IMR-90 (cell line): Measurements from ENCODE around the gene HGFAC. TPM values are rescaled to one million over a fixed set of nuclear protein-coding genes. Genes with fewer than 3 reads are reported as not detected.

Experiments
- ATAC-seq: fragments of 200-7000 bp; cut with Tn5 transposase; 2 replicates; pipeline ENCODE4 v1.9.1; 2020; ENCODE audit warnings: low read depth, mild to moderate bottlenecking, moderate library complexity
- BruUV-seq: library from RNA; stranded (reverse); fragments of 400-500 nt; replicated peaks from 2 replicates; lab custom pipeline; 2021; lab: Mats Ljungman, UMichigan
- CTCF ChIA-PET: fragments of 300-600 bp; formaldehyde crosslinking; extraction: SDS; loops from one replicate; lab custom pipeline; 2021; ENCODE audit warnings: antibody characterized with exemption; lab: Yijun Ruan, JAX
- POLR2A ChIA-PET: fragments of 300-600 bp; sonication (Branson Sonifier 250); formaldehyde crosslinking; loops from one replicate; lab custom pipeline; 2022; ENCODE audit warnings: antibody characterized with exemption; ENCODE audit not compliant: unreplicated experiment; lab: Charles Lee
- DNase-seq: peaks from one replicate; pipeline ENCODE4 v3.0.0; 2013
- H2AFZ ChIP-seq: replicated peaks from 2 replicates; pipeline ENCODE3; 2013; ENCODE audit warnings: low read length, mild to moderate bottlenecking; ENCODE audit not compliant: poor library complexity
- H2AK5ac ChIP-seq: 2 replicates; pipeline ENCODE4 v1.6.1; 2013; ENCODE audit warnings: low read depth, low read length, inconsistent platforms
- H2AK9ac ChIP-seq: replicated peaks from 2 replicates; pipeline ENCODE3; 2013; ENCODE audit warnings: mild to moderate bottlenecking, low read depth, low read length, moderate library complexity; ENCODE audit not compliant: poor library complexity
- H2BK120ac ChIP-seq: 2 replicates; pipeline ENCODE4 v1.6.1; 2013; ENCODE audit warnings: low read depth, low read length, inconsistent platforms
- H2BK15ac ChIP-seq: 3 replicates; pipeline ENCODE4 v1.6.1; 2013; ENCODE audit warnings: low read depth, low read length, inconsistent platforms
- H2BK20ac ChIP-seq: 2 replicates; pipeline ENCODE4 v1.6.1; 2013; ENCODE audit warnings: low read depth, mild to moderate bottlenecking, inconsistent platforms, low read length, moderate library complexity
- H2BK5ac ChIP-seq: 2 replicates; pipeline ENCODE4 v1.6.1; 2013; ENCODE audit warnings: mild to moderate bottlenecking, low read depth, low read length, inconsistent platforms; ENCODE audit not compliant: poor library complexity, severe bottlenecking
- H3K14ac ChIP-seq: replicated peaks from 2 replicates; pipeline ENCODE4 v1.6.1; 2013; ENCODE audit warnings: low read depth, low read length, inconsistent platforms
- H3K18ac ChIP-seq: 2 replicates; pipeline ENCODE4 v1.6.1; 2013; ENCODE audit warnings: low read depth, low read length, control low read depth
- H3K23ac ChIP-seq: 2 replicates; pipeline ENCODE4 v1.6.1; 2013; ENCODE audit warnings: low read depth, low read length, inconsistent platforms
- H3K27ac ChIP-seq: 2 replicates; pipeline ENCODE4 v1.5.1; 2013; ENCODE audit warnings: mild to moderate bottlenecking, control low read depth, low read length; ENCODE audit not compliant: insufficient read depth
- H3K27me3 ChIP-seq: 2 replicates; pipeline ENCODE4 v1.6.1; 2013; ENCODE audit warnings: low read length; ENCODE audit not compliant: control insufficient read depth, insufficient read depth
- H3K36me3 ChIP-seq: 2 replicates; pipeline ENCODE4 v1.6.1; 2013; ENCODE audit warnings: low read length, mixed read lengths; ENCODE audit not compliant: control insufficient read depth, insufficient read depth
- H3K4ac ChIP-seq: 2 replicates; pipeline ENCODE4 v1.6.1; 2013; ENCODE audit warnings: low read depth, low read length, inconsistent platforms
- H3K4me1 ChIP-seq: 2 replicates; pipeline ENCODE4 v1.6.1; 2013; ENCODE audit warnings: low read length, mixed read lengths; ENCODE audit not compliant: control insufficient read depth, insufficient read depth
- H3K4me2 ChIP-seq: 2 replicates; pipeline ENCODE4 v1.6.1; 2013; ENCODE audit warnings: low read depth, mild to moderate bottlenecking, control low read depth, low read length, moderate library complexity
- H3K4me3 ChIP-seq: 2 replicates; pipeline ENCODE4 v1.5.1; 2013; ENCODE audit warnings: low read depth, mild to moderate bottlenecking, control low read depth, low read length, moderate library complexity; ENCODE audit not compliant: insufficient read depth
- H3K56ac ChIP-seq: 2 replicates; pipeline ENCODE4 v1.6.1; 2013; ENCODE audit warnings: low read length, inconsistent platforms; ENCODE audit not compliant: insufficient read depth; ENCODE audit errors: extremely low read depth
- H3K79me1 ChIP-seq, 2 experiments: 2 replicates each; pipeline ENCODE4 v1.6.1; 2013; ENCODE audit warnings: low read length in 2 of 2, inconsistent platforms in 1 of 2, low read depth in 1 of 2
- H3K9ac ChIP-seq: 2 replicates; pipeline ENCODE4 v1.6.1; 2013; ENCODE audit warnings: low read depth, low read length, control low read depth
- H3K9me1 ChIP-seq: 2 replicates; pipeline ENCODE4 v1.6.1; 2013; ENCODE audit warnings: low read length, inconsistent platforms; ENCODE audit not compliant: insufficient read depth
- H3K9me3 ChIP-seq: 2 replicates; pipeline ENCODE4 v1.6.1; 2013; ENCODE audit warnings: low read length; ENCODE audit not compliant: control insufficient read depth, insufficient read depth
- H4K20me1 ChIP-seq: 2 replicates; pipeline ENCODE4 v1.6.1; 2013; ENCODE audit warnings: low read length, inconsistent platforms; ENCODE audit not compliant: insufficient read depth
- H4K5ac ChIP-seq: 2 replicates; pipeline ENCODE4 v1.6.1; 2013; ENCODE audit warnings: mild to moderate bottlenecking, low read depth, low read length, control low read depth
- H4K8ac ChIP-seq, 2 experiments: 2 replicates each; pipeline ENCODE4 v1.6.1; 2013; ENCODE audit warnings: low read depth in 2 of 2, low read length in 2 of 2, control low read depth in 1 of 2, inconsistent platforms in 1 of 2
- H4K91ac ChIP-seq: 2 replicates; pipeline ENCODE4 v1.6.1; 2013; ENCODE audit warnings: low read depth, low read length, inconsistent platforms; ENCODE audit not compliant: insufficient read depth
- BHLHE40 ChIP-seq: fragments of 150-350 bp; IDR thresholded peaks from 2 replicates; pipeline ENCODE4 v1.6.1; 2016; ENCODE audit warnings: mild to moderate bottlenecking, low read depth, low read length
- CEBPB ChIP-seq: IDR thresholded peaks from 2 replicates; pipeline ENCODE4 v1.6.1; 2012; ENCODE audit warnings: low read depth, low read length, improper control_type of control experiment
- CHD1 ChIP-seq: IDR thresholded peaks from 2 replicates; pipeline ENCODE4 v1.6.1; 2012; ENCODE audit warnings: low read depth, low read length, improper control_type of control experiment
- ELK1 ChIP-seq: fragments of 150-350 bp; IDR thresholded peaks from 2 replicates; pipeline ENCODE4 v1.6.1; 2016; ENCODE audit warnings: low read depth, mild to moderate bottlenecking, low read length, moderate library complexity, borderline replicate concordance
- FOS ChIP-seq: fragments of 150-350 bp; IDR thresholded peaks from 2 replicates; pipeline ENCODE4 v1.6.1; 2016; ENCODE audit warnings: low read depth, low read length
- MAFK ChIP-seq: IDR thresholded peaks from 2 replicates; pipeline ENCODE4 v1.6.1; 2012; ENCODE audit warnings: low read depth, low read length, improper control_type of control experiment
- MAZ ChIP-seq: IDR thresholded peaks from 2 replicates; pipeline ENCODE4 v1.6.1; 2012; ENCODE audit warnings: low read depth, mild to moderate bottlenecking, low read length, improper control_type of control experiment, moderate library complexity, borderline replicate concordance
- MXI1 ChIP-seq: IDR thresholded peaks from 2 replicates; pipeline ENCODE4 v1.6.1; 2012; ENCODE audit warnings: low read depth, mild to moderate bottlenecking, low read length, moderate library complexity, borderline replicate concordance
- NFE2L2 ChIP-seq: fragments of 150-350 bp; IDR thresholded peaks from 2 replicates; pipeline ENCODE4 v1.6.1; 2016; ENCODE audit warnings: low read depth, mild to moderate bottlenecking, low read length
- POLR2A ChIP-seq: IDR thresholded peaks from 2 replicates; pipeline ENCODE4 v1.6.1; 2012; ENCODE audit warnings: mild to moderate bottlenecking, low read depth, low read length
- RAD21 ChIP-seq: IDR thresholded peaks from 2 replicates; pipeline ENCODE4 v1.6.1; 2012; ENCODE audit warnings: low read length, improper control_type of control experiment
- RCOR1 ChIP-seq: IDR thresholded peaks from 2 replicates; pipeline ENCODE4 v1.6.1; 2012; ENCODE audit warnings: mild to moderate bottlenecking, low read length, improper control_type of control experiment; ENCODE audit not compliant: insufficient replicate concordance
- SMC3 ChIP-seq: fragments of 150-350 bp; IDR thresholded peaks from 2 replicates; pipeline ENCODE4 v1.6.1; 2016; ENCODE audit warnings: low read depth, mild to moderate bottlenecking, antibody characterized with exemption, low read length, moderate library complexity
- USF2 ChIP-seq: fragments of 150-350 bp; IDR thresholded peaks from 2 replicates; pipeline ENCODE4 v1.6.1; 2017; ENCODE audit warnings: mild to moderate bottlenecking, antibody characterized with exemption, low read length, low read depth
- WGBS, 2 experiments: methylation state at CpG; one replicate each; pipeline versions ENCODE4 v1.1.5 to v1.1.7; 2013; ENCODE audit warnings: missing lambda C conversion rate in 2 of 2; ENCODE audit not compliant: insufficient read length in 1 of 2; ENCODE audit errors: extremely low coverage in 2 of 2; 5-methylcytosine and 5-hydroxymethylcytosine counted together
- dilution Hi-C: fragments of 300-500 bp; cut with HindIII; formaldehyde crosslinking; loops from one replicate; pipeline ENCODE4 v1.14.3; 2018; ENCODE audit warnings: low sequenced_read_pairs; ENCODE audit not compliant: unreplicated experiment
- in situ Hi-C: fragments of 300-500 bp; cut with MboI; formaldehyde crosslinking; loops from 3 replicates; pipeline ENCODE4 v1.14.3; 2019; ENCODE audit warnings: low sequenced_read_pairs, inconsistent platforms, mixed read lengths
- intact Hi-C: fragments of 100-400 bp; cut with micrococcal nuclease; formaldehyde crosslinking; loops from 2 replicates; pipeline ENCODE4 v1.10.0; 2022
- polyA plus RNA-seq, 3 experiments: library from polyadenylated mRNA; depleted of rRNA; stranded (reverse); fragments of >200 nt; gene quantifications; 2 replicates each; pipeline ENCODE4 v1.2.3, GENCODE V29; 2012; ENCODE audit warnings: low replicate concordance in 1 of 3
- total RNA-seq: library from RNA; depleted of rRNA; stranded (reverse); fragments of >200 nt; gene quantifications from 2 replicates; pipeline ENCODE4 v1.2.3, GENCODE V29; 2012
- TF ChIP-seq, protein P1 (sequence below): conservative IDR thresholded peaks from 2 replicates; pipeline ENCODE4 v1.5.1; 2012; ENCODE audit warnings: mild to moderate bottlenecking, low read depth, low read length, improper control_type of control experiment

HGFAC gene
- total and polyA plus RNA-seq, 2 of the 4 experiments (the other 2 are of a cell fraction), result 0.05 TPM; not detected in 1

DNA sequence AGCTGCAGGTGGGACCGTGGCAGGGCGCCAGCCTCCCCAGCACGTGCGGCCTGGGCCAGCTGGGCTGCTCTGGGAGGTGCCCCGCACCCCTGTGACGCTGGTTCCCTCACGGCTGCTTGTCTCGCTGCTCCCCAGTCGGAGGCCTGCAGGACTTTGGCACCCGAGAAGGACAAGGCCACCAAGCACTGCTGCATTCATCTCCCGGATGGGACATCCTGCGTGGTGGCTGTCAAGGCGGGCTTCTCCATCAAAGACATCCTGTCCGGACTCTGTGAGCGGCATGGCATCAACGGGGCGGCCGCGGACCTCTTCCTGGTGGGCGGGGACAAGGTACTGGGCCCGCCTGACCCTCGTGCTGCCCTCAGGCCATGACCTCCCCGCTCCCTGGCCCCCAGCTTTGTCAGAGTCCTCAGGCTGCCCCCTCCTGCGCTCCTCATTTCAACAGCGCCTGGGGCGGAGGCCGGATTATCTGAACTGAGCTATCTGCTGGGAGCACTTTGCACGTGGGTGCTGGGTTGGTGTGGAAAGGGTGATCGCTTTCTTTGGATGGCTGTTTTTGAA is 19.4 kb upstream of the HGFAC start:
- no peak for ATAC-seq
- dilution Hi-C loops, result no loop called here

More for the DNA sequence above, 19.4 kb upstream of the HGFAC start:
- Histone ChIP-seq H2BK120ac (no peak overlapping the region), H4K8ac (no peak overlapping the region), H2BK15ac (no peak overlapping the region), H2AK5ac (no peak overlapping the region), H2AK9ac (no peak overlapping the region), H3K18ac (no peak overlapping the region), H4K91ac (no peak overlapping the region), H3K79me1 (peaks cover 0 to 4% of the 10 kb centered on the region in 2 experiments; a peak in 1 of 4 replicates), H3K4me3 (no peak overlapping the region), H3K14ac (no peak overlapping the region), H2BK5ac (no peak overlapping the region), H2AFZ (no peak overlapping the region), H3K36me3 (peaks cover 27% of the 10 kb centered on the region), H3K9ac (no peak overlapping the region), H3K4me2 (no peak overlapping the region), H4K20me1 (no peaks in the 10 kb centered on the region), H3K23ac (no peak overlapping the region), H3K27me3 (no peaks in the 10 kb centered on the region), H2BK20ac (no peak overlapping the region), H3K56ac (no peak overlapping the region), H3K27ac (no peak overlapping the region), H4K5ac (no peak overlapping the region), H3K9me3 (no peaks in the 10 kb centered on the region), H3K4me1 (no peaks in the 10 kb centered on the region), H3K9me1 (0 out of 2 replicates have a peak, but pooled peaks cover 8% of the 10 kb centered on the region), H3K4ac (no peak overlapping the region)
- ChIA-PET POLR2A (no interaction called here), CTCF (no interaction called here)
- WGBS, 2 experiments, result 95% methylated on average over 11 of the region's 29 CpGs; no CpG with 5 or more reads in 1 of the 2 experiments
- no TSS peak for BruUV-seq
- in situ Hi-C loops (no loop called here), intact Hi-C loops (no loop called here)
- no peak for DNase-seq
- TF ChIP-seq, protein P1, sequence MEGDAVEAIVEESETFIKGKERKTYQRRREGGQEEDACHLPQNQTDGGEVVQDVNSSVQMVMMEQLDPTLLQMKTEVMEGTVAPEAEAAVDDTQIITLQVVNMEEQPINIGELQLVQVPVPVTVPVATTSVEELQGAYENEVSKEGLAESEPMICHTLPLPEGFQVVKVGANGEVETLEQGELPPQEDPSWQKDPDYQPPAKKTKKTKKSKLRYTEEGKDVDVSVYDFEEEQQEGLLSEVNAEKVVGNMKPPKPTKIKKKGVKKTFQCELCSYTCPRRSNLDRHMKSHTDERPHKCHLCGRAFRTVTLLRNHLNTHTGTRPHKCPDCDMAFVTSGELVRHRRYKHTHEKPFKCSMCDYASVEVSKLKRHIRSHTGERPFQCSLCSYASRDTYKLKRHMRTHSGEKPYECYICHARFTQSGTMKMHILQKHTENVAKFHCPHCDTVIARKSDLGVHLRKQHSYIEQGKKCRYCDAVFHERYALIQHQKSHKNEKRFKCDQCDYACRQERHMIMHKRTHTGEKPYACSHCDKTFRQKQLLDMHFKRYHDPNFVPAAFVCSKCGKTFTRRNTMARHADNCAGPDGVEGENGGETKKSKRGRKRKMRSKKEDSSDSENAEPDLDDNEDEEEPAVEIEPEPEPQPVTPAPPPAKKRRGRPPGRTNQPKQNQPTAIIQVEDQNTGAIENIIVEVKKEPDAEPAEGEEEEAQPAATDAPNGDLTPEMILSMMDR, result no peak
- no peak for TF ChIP-seq MAFK
- no peak for TF ChIP-seq BHLHE40
- no peak for TF ChIP-seq RAD21
- TF ChIP-seq MAZ, result no peak
- TF ChIP-seq RCOR1, result no peak
- TF ChIP-seq ELK1, result no peak
- TF ChIP-seq MXI1, result no peak
- TF ChIP-seq NFE2L2, result no peak
- TF ChIP-seq POLR2A, result no peak
- no peak for TF ChIP-seq SMC3
- TF ChIP-seq FOS, result no peak
- TF ChIP-seq CEBPB, result no peak
- TF ChIP-seq CHD1, result no peak
- TF ChIP-seq USF2, result no peak
